NCI-H2107 treated with DMSO at 0.1 percent for 48 hours (cell line): ENCODE results near the gene RYR2.

Experiments
- DNase-seq: peaks from one replicate; lab custom pipeline; 2025; ENCODE audit not compliant: unreplicated experiment; lab: John Stamatoyannopoulos, UW

The RYR2 gene

GRCh38 chr1:237702161-237702560 is 660.2 kb downstream of the RYR2 start:
- DNase-seq: no peak

DNA sequence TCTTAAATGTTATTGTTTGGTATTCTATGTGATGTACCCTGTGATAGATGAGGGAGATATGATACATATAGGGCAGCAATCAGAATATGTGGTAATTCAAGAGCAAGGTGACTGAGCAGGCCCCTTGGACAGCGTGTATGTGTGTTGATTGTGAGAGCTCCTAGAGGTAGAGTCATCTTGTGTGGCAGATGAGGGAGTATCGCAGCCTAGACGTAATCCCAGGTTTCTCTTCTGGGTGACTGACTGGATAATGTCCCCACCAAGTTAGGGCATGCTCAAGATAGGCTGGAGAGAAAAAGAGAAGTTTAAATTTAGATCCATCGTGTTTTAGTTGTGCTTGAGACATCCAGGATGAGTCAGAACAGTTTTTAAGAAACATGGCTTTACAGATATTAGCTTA is 663.5 kb downstream of the RYR2 start:
- no peak for DNase-seq

GRCh38 chr1:237709355-237709754 is 667.4 kb downstream of the RYR2 start:
- DNase-seq: no peak

- DNase-seq: no peak
These were observed 669.3 kb downstream of the RYR2 start for GRCh38 chr1:237711281-237711680.

- no peak for DNase-seq
These were observed 670.1 kb downstream of the RYR2 start for GRCh38 chr1:237712082-237712481.

GRCh38 chr1:237712586-237713157 is 670.7 kb downstream of the RYR2 start:
- DNase-seq: no peak

DNA sequence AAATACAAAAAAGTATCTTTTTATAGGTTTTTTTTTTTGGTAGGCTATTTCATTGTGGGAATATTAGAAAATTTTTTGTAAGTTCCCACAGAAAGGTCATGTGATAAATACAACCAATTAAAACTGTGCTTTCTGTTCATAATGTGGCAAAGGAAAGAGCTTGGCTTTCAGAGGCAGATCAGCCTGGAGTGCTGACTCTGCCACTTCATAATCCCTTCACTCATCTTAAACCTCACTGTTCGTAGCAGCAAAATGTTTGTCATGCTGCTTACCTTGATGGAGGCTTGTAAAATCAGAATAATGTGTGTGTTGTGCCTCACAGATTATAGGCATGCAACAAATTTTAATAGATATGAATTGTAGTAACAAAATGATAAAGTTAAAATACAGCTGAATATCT is 671.9 kb downstream of the RYR2 start:
- no peak for DNase-seq

- no peak for DNase-seq
These were observed 675.1 kb downstream of the RYR2 start for GRCh38 chr1:237717106-237717505.

GRCh38 chr1:237730826-237731350 is 688.9 kb downstream of the RYR2 start:
- DNase-seq: no peak

DNA sequence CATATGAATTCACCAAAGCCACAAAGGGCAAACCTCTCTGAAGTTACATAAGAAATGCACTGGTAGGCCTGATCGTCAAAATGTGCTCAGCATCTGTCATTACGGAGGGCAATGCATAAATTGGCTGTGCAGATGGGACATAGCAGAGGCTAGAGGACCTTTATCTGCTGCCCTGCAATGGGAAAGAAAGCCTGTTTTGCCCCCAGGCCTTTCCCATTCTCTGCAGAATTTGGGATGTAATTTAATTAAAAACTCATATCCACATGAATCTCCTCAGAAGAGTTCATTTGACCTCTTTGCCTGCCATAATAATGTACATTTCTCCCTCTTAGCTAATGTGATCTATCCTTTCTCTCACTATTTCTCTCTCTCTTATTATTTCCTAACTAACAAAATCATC is 690.7 kb downstream of the RYR2 start:
- DNase-seq: no peak

DNA sequence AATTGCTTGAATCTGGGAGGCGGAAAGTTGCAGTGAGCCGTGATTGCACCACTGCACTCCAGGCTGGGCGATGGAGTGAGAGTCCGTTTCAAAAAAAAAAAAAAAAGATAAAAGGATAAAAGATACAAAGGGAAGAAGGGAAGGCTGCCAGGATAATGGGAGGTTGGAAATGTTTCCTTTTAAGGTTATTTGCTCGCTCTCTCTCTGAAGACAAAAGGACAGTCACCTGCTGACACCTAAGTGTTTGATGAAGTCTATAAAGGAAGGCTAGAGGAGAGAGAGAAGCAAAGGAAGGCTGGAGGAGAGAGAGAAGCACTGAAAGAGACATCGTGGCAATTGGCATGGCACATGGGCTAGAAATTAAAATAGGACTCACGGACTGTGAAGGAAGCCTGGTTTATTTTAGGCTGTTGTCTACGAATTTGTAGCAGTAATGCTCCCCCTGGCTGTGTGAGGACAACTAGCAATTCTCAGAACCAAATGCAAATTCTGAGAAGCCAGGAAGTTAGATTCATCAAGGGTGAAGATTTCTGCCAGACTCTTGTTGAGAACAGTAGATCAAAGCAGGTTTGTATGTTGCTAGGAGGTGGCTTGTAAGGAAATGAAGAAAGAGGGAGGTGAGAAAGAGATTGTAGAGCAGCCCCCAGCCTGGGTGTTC is 694.5 kb downstream of the RYR2 start:
- DNase-seq: no peak

- no peak for DNase-seq
These were observed 695.5 kb downstream of the RYR2 start for GRCh38 chr1:237737448-237737847.

DNA sequence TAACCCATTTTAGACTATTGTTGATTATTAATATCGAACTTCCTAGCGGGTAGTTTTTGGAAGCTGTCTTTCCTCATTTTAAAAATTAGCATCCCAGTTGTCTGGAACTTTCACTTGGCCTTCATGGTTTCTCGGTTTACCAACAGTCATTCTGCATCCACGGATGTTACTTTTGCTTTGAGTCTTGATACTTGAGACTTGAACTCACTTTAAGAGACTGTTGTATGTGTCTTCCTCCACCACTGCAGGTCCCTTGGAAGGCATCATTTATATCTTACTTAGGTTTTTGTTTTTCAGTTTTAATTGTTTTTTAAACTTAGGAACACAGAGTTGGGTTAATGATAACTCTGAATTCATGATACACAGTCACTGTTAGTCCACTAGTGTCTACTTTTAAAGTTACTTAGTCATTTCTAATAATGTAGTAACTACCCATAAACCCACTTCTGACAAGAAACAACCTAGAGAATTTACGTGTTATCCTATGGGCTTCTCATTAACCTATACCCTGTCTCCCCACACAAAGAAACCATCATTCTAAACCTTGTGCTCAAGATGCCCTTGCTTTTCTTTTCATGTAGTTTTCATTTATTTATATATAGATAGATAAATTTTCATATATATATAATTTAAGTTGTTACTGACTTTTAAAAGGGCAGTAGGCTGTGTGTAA is 696.1 kb downstream of the RYR2 start:
- DNase-seq: no peak

DNA sequence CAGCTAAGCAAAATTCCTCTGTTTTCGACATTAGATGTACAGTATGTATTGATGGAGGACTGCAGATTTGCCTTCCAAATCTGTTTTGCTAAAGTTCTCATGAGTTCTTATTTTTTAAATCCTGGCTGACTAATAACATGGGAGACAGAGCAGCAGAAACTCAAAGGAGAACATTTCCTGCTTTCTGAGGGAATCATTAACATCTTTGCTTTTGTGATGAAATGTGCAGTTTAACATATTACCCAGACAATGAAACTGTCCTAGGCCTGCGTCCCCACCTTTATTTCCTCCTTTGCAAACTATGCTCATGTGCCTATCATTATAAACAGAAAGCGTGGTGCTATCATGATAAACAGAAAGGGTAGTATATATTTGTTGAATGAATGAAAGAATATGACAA is 698.9 kb downstream of the RYR2 start:
- DNase-seq: no peak

GRCh38 chr1:237745545-237745944 is 703.6 kb downstream of the RYR2 start:
- DNase-seq: no peak

DNA sequence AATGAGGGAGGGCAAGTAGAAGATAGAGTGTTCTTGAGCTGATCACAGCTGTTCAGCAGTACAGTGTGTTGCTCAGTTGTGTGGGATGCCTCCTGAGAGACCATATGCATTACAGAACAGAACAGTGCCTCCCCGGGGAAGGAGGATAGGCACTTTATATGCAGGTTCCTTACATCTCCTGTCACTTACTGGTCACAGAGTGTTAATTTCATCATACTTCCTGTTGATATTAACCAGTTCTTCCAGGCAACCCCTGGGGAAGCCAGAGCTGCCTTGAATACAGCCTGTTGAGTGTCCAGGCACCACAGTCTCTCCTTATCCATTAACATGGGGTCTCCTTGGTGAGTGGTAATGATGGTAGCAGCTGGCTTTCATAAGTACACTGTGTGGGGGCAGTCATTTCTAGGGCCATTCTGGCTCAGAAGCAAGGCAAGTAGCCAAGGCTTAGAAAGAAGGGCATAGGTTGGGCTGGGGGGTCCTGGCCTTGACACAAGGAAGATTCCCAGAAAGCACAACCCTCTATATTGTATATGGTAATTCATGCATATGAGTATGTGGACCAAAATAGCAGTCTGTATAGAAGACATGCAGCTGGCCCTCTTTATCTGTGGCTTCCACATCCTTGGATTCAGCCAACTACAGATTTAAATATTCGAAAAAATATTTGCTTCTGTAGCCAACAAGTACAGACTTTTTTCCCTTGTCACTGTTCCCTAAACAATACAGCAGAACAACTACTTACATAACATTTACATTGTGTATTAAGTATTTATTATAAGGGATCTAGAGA is 706.4 kb downstream of the RYR2 start:
- no peak for DNase-seq

DNA sequence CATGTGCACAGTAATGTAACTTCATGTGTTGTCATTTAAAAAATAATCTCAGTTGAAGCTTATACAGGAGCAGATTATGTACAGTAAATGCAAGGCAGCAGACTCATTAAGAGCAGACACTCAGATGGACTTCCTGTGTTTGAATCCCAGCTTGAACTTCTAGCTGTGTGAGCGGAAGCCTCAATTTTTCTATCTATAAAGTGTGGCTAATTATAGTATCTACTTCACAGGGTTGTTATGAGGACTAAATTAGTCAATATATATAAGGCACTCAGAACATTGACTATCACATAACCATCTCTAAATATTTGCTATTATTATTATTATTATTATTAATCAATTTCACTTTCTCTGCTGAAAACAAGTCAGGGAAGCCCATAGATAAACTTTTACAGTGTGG is 707.1 kb downstream of the RYR2 start:
- DNase-seq: no peak

- no peak for DNase-seq
These were observed 709.1 kb downstream of the RYR2 start for GRCh38 chr1:237751090-237751489.

GRCh38 chr1:237754627-237755026 is 712.6 kb downstream of the RYR2 start:
- no peak for DNase-seq

GRCh38 chr1:237756304-237756967 is 714.5 kb downstream of the RYR2 start:
- no peak for DNase-seq

DNA sequence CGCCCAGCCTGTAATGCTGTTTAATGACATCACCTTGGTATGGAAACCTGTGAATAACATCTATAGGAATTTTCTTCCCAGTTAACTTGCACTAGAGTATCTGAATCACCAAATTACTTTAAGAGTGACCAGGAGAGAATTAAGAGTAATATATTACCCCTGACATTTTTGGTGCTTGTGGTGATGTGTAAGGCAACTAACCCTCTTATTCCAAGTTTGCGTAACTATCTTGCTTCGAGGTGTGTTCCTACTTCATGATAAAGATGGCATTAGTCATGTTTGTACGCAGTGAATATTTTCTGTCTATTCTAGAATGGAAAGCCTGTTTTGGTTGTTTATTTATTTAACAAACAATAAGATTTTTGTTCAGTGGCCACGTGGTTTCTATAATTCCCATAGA is 717.4 kb downstream of the RYR2 start:
- DNase-seq: no peak
